Measurements from ENCODE around the gene STAMBP.
"Not testable (repeated sequence)": the region's sequence is repeated elsewhere in the genome, so short reads cannot be mapped to it uniquely, and the experiment has no call there.

Gene STAMBP

DNA sequence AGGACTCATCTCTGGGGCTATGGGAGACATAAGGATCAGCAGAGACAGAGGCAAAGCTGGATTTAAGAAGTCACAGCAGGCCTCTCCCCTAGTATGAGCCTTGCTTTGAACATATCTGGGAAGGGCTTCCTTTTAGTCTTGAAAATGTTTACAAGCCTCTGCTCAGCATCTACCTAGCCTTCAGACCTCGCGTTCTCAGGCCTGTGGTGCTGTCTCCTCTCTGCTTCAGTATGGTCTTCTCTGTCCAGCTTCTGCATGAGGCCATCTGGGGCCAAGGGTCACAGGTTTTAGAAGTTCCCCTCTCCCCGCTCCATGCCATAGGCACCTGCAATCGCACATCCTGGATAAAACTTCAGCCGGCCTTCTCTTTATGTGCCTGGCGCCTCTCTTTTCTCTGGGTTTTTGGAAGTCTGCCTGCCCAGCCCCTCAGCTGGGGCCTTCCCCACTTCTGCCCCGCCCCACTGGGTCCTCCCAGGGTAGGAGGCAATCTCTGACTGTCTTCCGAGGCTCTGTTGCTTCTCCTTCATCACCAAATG, 71.1 kb downstream of the STAMBP start:
- TF ChIP-seq, protein P1, sequence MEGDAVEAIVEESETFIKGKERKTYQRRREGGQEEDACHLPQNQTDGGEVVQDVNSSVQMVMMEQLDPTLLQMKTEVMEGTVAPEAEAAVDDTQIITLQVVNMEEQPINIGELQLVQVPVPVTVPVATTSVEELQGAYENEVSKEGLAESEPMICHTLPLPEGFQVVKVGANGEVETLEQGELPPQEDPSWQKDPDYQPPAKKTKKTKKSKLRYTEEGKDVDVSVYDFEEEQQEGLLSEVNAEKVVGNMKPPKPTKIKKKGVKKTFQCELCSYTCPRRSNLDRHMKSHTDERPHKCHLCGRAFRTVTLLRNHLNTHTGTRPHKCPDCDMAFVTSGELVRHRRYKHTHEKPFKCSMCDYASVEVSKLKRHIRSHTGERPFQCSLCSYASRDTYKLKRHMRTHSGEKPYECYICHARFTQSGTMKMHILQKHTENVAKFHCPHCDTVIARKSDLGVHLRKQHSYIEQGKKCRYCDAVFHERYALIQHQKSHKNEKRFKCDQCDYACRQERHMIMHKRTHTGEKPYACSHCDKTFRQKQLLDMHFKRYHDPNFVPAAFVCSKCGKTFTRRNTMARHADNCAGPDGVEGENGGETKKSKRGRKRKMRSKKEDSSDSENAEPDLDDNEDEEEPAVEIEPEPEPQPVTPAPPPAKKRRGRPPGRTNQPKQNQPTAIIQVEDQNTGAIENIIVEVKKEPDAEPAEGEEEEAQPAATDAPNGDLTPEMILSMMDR (IDR thresholded peaks at IDR 0.05; ENCODE audit: low read depth, low read length, missing control alignments) = no peak
- no peak for DNase-seq (ENCODE audit: low read depth)
- H3K4me3 ChIP-seq (ENCODE audit: low read depth, low read length) = no peak overlapping the region

DNA sequence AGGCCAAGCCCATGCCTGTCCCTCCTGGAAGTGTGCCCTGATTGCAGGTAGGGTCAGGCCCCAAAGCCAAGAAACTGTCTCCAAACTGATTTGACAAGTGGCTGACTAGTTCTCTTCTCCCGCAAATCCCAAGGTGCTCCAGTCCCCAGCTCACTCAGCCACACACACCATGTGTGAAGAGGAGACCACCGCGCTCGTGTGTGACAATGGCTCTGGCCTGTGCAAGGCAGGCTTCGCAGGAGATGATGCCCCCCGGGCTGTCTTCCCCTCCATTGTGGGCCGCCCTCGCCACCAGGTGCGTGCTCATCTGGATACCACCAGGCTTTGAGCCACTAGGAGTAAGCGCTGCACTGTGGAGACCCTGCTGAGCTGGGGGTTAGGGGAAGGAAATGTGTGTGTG, 72.4 kb downstream of the STAMBP start:
- H3K4me3 ChIP-seq (ENCODE audit: low read depth, low read length) = no peak overlapping the region
- DNase-seq (ENCODE audit: low read depth) = no peak
- TF ChIP-seq, protein P1 (IDR thresholded peaks at IDR 0.05; ENCODE audit: low read depth, low read length, missing control alignments) = no peak

DNA sequence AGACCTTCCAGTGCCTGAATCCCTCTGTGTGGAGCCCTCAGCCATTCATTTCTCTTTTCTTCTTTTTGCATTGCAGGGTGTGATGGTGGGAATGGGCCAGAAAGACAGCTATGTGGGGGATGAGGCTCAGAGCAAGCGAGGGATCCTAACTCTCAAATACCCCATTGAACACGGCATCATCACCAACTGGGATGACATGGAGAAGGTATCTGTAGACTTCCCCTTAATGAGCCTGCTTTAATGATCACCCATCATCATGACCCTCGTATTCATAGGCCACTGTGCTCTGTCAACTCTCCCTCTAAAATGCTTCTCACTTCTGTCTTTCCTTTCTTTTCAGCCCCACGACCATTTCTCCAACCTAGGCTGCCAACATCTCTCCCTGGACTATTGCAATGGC, 73.5 kb downstream of the STAMBP start:
- H3K4me3 ChIP-seq (ENCODE audit: low read depth, low read length) = no peak overlapping the region
- DNase-seq (ENCODE audit: low read depth) = no peak
- TF ChIP-seq, protein P1 (IDR thresholded peaks at IDR 0.05; ENCODE audit: low read depth, low read length, missing control alignments) = no peak

GRCh38 chr2:73903313-73903712, 74.6 kb downstream of the STAMBP start:
- H3K4me3 ChIP-seq (ENCODE audit: low read depth, low read length) = no peak overlapping the region
- DNase-seq (ENCODE audit: low read depth) = no peak
- TF ChIP-seq, protein P1 (IDR thresholded peaks at IDR 0.05; ENCODE audit: low read depth, low read length, missing control alignments) = no peak

DNA sequence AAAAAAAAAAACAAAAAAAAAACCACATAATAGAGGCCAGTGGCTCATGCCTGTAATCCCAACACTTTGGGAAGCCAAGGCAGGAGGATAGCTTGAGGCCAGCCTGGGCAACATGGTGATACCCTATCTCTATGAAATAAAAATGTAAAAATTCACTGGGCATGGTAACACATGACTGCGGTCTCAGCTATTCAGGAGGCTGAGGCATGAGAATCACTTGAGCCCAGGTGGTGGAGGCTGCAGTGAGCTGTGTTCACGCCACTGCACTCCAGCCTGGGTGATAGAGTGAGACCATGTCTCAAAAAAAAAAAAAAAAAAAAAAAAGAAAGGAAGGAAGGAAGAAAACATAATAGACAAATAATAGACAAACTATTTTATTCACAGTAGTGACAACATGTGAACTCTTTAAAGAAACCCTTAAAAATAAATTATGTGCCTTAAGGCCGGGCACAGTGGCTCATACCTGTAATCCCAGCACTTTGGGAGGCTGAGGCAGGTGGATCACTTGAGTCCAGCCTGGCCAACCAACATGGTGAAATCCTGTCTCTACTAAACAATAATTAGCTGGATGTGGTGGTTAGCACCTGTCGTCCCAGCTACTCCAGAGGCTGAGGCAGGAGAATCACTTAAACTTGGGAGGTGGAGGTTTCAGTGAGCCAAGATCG, 75.3 kb downstream of the STAMBP start:
- H3K4me3 ChIP-seq (ENCODE audit: low read depth, low read length); DNase-seq (ENCODE audit: low read depth): not testable (repeated sequence)

DNA sequence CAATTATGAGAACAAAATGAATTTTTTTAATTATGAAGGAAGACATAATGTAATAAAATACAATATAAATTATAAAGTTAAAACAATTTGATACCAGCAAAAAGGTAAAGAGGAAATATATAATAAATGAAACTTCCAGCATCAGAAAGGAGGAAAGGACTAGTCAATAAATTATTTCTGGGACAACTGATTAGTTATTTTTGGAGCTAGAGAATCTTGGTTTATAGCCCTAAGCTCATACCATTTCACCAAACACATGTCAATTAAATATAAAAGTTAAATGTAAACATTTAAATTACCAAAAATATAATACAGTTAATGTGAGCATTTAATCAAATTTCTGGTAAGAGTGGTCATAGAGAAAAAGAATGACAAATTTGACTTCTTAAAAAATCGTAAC, 76.2 kb downstream of the STAMBP start:
- DNase-seq (ENCODE audit: low read depth) = no peak
- TF ChIP-seq, protein P1 (IDR thresholded peaks at IDR 0.05; ENCODE audit: low read depth, low read length, missing control alignments) = no peak
- H3K4me3 ChIP-seq (ENCODE audit: low read depth, low read length) = no peak overlapping the region

DNA sequence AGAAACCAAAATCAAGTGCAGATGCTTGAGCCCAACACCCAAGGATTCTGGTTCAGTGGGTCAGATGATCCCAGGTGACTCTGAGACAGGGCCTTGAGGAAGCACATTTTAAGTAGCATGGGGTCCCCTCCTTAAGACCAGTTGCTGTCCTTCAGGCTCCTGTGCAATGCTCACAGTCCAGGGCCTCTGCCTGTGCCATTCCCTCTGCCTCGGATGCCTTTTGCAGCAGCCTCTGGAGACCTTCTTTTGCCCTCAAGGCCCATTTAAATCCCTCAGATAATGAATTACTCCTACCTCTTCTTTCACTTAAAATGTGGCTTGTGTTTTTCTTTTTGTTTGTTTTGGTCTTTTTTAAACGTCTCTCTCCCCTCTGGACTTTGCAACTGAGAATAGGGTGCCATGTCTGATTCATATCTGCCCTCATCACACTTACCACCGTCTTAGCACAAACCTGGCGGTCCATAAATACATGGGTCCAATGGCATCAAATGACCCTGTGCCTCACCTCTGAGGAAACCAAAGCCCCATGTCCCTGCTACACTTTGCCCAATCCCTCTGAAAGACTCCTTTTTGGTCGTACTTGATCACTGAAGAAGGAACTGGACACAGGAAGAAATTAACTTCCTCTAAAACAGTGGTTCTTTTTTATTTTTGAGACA, 78.2 kb downstream of the STAMBP start:
- TF ChIP-seq, protein P1 (IDR thresholded peaks at IDR 0.05; ENCODE audit: low read depth, low read length, missing control alignments) = no peak
- no peak for DNase-seq (ENCODE audit: low read depth)
- no peak overlapping the region for H3K4me3 ChIP-seq (ENCODE audit: low read depth, low read length)
